H9 (cell line): ENCODE data around the gene ERC2. TPM values are rescaled to one million over a fixed set of nuclear protein-coding genes. Genes with fewer than 3 reads are reported as not detected.

Source experiments
- DNase-seq: peaks from one replicate; pipeline ENCODE4 v3.0.0-alpha.2; 2017
- H2AFZ ChIP-seq: one replicate; pipeline ENCODE4 v1.6.1; 2013; ENCODE audit warnings: mild to moderate bottlenecking, low read length, control low read depth, moderate library complexity
- H2AK5ac ChIP-seq: 2 replicates; pipeline ENCODE4 v1.6.1; 2013; ENCODE audit warnings: low read length, control low read depth, mixed read lengths; ENCODE audit not compliant: insufficient read length
- H2BK120ac ChIP-seq: one replicate; pipeline ENCODE4 v1.6.1; 2013; ENCODE audit warnings: low read depth, mild to moderate bottlenecking, low read length, control low read depth, inconsistent platforms; ENCODE audit not compliant: poor library complexity, severe bottlenecking
- H2BK12ac ChIP-seq: 2 replicates; pipeline ENCODE4 v1.6.1; 2013; ENCODE audit warnings: low read length, control low read depth, mixed read lengths, low read depth; ENCODE audit not compliant: insufficient read length
- H2BK15ac ChIP-seq: 2 replicates; pipeline ENCODE4 v1.6.1; 2013; ENCODE audit warnings: low read depth, low read length, control low read depth
- H2BK20ac ChIP-seq: one replicate; pipeline ENCODE4 v1.6.1; 2013; ENCODE audit warnings: low read depth, mild to moderate bottlenecking, low read length, control low read depth, inconsistent platforms; ENCODE audit not compliant: poor library complexity, severe bottlenecking
- H2BK5ac ChIP-seq: 2 replicates; pipeline ENCODE4 v1.6.1; 2013; ENCODE audit warnings: low read length, control low read depth, mixed read lengths; ENCODE audit not compliant: insufficient read length
- H3K14ac ChIP-seq: 2 replicates; pipeline ENCODE4 v1.6.1; 2013; ENCODE audit warnings: low read length, control low read depth; ENCODE audit not compliant: insufficient read depth
- H3K18ac ChIP-seq: 2 replicates; pipeline ENCODE4 v1.6.1; 2013; ENCODE audit warnings: low read depth, mild to moderate bottlenecking, mixed read lengths, low read length, control low read depth; ENCODE audit not compliant: insufficient read length
- H3K23ac ChIP-seq: 2 replicates; pipeline ENCODE4 v1.6.1; 2013; ENCODE audit warnings: low read length, control low read depth, mixed read lengths, low read depth; ENCODE audit not compliant: insufficient read length
- H3K23me2 ChIP-seq: 2 replicates; pipeline ENCODE4 v1.6.1; 2013; ENCODE audit warnings: low read depth, mild to moderate bottlenecking, mixed read lengths, low read length, control low read depth; ENCODE audit not compliant: insufficient read length, poor library complexity, severe bottlenecking
- H3K27ac ChIP-seq: 2 replicates; pipeline ENCODE4 v1.5.1; 2013; ENCODE audit warnings: low read length, control low read depth, mixed read lengths, low read depth; ENCODE audit not compliant: insufficient read length
- H3K27me3 ChIP-seq: 2 replicates; pipeline ENCODE4 v1.6.1; 2013; ENCODE audit warnings: low read length, control low read depth, inconsistent platforms; ENCODE audit not compliant: insufficient read depth
- H3K4ac ChIP-seq: 2 replicates; pipeline ENCODE4 v1.6.1; 2013; ENCODE audit warnings: low read depth, mild to moderate bottlenecking, control low read depth, inconsistent platforms, low read length, moderate library complexity
- H3K4me1 ChIP-seq: 2 replicates; pipeline ENCODE4 v1.6.1; 2013; ENCODE audit warnings: low read length, control low read depth, inconsistent platforms; ENCODE audit not compliant: insufficient read depth
- H3K4me2 ChIP-seq: 2 replicates; pipeline ENCODE4 v1.6.1; 2013; ENCODE audit warnings: low read length, control low read depth, mixed read lengths; ENCODE audit not compliant: insufficient read length, insufficient read depth
- H3K56ac ChIP-seq: 2 replicates; pipeline ENCODE4 v1.6.1; 2013; ENCODE audit warnings: low read depth, mild to moderate bottlenecking, mixed read lengths, low read length, control low read depth; ENCODE audit not compliant: insufficient read length
- H3K79me1 ChIP-seq: 2 replicates; pipeline ENCODE4 v1.6.1; 2013; ENCODE audit warnings: low read depth, mild to moderate bottlenecking, moderate library complexity, low read length, control low read depth, inconsistent platforms; ENCODE audit not compliant: insufficient read depth, poor library complexity, severe bottlenecking
- H3K79me2 ChIP-seq: 2 replicates; pipeline ENCODE4 v1.6.1; 2013; ENCODE audit warnings: low read length, control low read depth, inconsistent platforms; ENCODE audit not compliant: insufficient read depth
- H3K9ac ChIP-seq: 2 replicates; pipeline ENCODE4 v1.6.1; 2013; ENCODE audit warnings: low read length, control low read depth, mixed read lengths; ENCODE audit not compliant: insufficient read length; ENCODE audit errors: extremely low read depth
- H3K9me3 ChIP-seq: one replicate; pipeline ENCODE4 v1.6.1; 2013; ENCODE audit warnings: low read depth, low read length, inconsistent platforms; ENCODE audit not compliant: control insufficient read depth
- H3T11ph ChIP-seq: one replicate; pipeline ENCODE4 v1.6.1; 2013; ENCODE audit warnings: mild to moderate bottlenecking, low read length, control low read depth, inconsistent platforms
- H4K20me1 ChIP-seq: one replicate; pipeline ENCODE4 v1.6.1; 2013; ENCODE audit not compliant: control insufficient read depth, insufficient read length, insufficient read depth
- H4K5ac ChIP-seq: 2 replicates; pipeline ENCODE4 v1.6.1; 2013; ENCODE audit warnings: low read depth, mild to moderate bottlenecking, mixed read lengths, low read length, control low read depth; ENCODE audit not compliant: insufficient read length
- H4K8ac ChIP-seq: replicated peaks from 2 replicates; pipeline ENCODE4 v1.6.1; 2013; ENCODE audit warnings: low read length, control low read depth, mixed read lengths, low read depth; ENCODE audit not compliant: insufficient read length
- H4K91ac ChIP-seq: 2 replicates; pipeline ENCODE4 v1.6.1; 2013; ENCODE audit warnings: low read depth, mild to moderate bottlenecking, moderate library complexity, mixed read lengths, low read length, control low read depth; ENCODE audit not compliant: insufficient read length
- H3K27ac Mint-ChIP-seq, 3 experiments: 2 replicates in 2 of 3; 3 replicates in 1 of 3; pipeline ENCODE4 v1.8.0; 2020 to 2021; ENCODE audit warnings: mixed read lengths in 3 of 3, mild to moderate bottlenecking in 1 of 3, moderate library complexity in 1 of 3
- H3K27me3 Mint-ChIP-seq: 2 replicates; pipeline ENCODE4 v1.8.0; 2021; ENCODE audit warnings: low read depth, mild to moderate bottlenecking, moderate library complexity, mixed read lengths
- H3K36me3 Mint-ChIP-seq, 3 experiments: 2 replicates in 2 of 3; 3 replicates in 1 of 3; pipeline ENCODE4 v1.8.0; 2020 to 2021; ENCODE audit warnings: low read depth in 3 of 3, mixed read lengths in 3 of 3; ENCODE audit not compliant: insufficient read depth in 1 of 3
- H3K4me1 Mint-ChIP-seq, 2 experiments: 2 replicates each; pipeline ENCODE4 v1.8.0; 2020; ENCODE audit warnings: mixed read lengths in 2 of 2
- H3K4me3 Mint-ChIP-seq, 2 experiments: 2 replicates in 1 of 2; 3 replicates in 1 of 2; pipeline ENCODE4 v1.8.0; 2020 to 2021; ENCODE audit warnings: mild to moderate bottlenecking in 2 of 2, mixed read lengths in 2 of 2, moderate library complexity in 1 of 2
- H3K9me3 Mint-ChIP-seq, 2 experiments: 2 replicates in 1 of 2; 3 replicates in 1 of 2; pipeline ENCODE4 v1.8.0; 2020; ENCODE audit warnings: mild to moderate bottlenecking in 2 of 2, mixed read lengths in 2 of 2, moderate library complexity in 1 of 2
- CTCF ChIP-seq: fragments of 200-600 bp; sonication (generic); conservative IDR thresholded peaks from 3 replicates; pipeline ENCODE4 v1.8.0; 2021; ENCODE audit warnings: antibody characterized with exemption, mild to moderate bottlenecking
- WGBS: extraction: QIAGEN DNeasy Blood & Tissue Kit; methylation state at CpG from one replicate; pipeline ENCODE4 v1.1.7; 2013; ENCODE audit warnings: missing lambda C conversion rate, low lambda C conversion rate, mixed read lengths; ENCODE audit not compliant: insufficient read length; ENCODE audit errors: extremely low coverage; 5-methylcytosine and 5-hydroxymethylcytosine counted together
- total RNA-seq: library from RNA; stranded (reverse); gene quantifications from 2 replicates; pipeline ENCODE4 v1.2.1, GENCODE V29; 2021

ERC2 gene
- total RNA-seq, 1 experiment from 2014 or later: 15.4 TPM

- Histone ChIP-seq H4K8ac (no peak overlapping the region), H3K23me2 (no peaks in the 10 kb centered on the region), H4K91ac (no peak overlapping the region), H2BK15ac (no peak overlapping the region), H2BK20ac (no peak overlapping the region), H3K4ac (no peak overlapping the region), H3K9me3 (no peaks in the 10 kb centered on the region), H4K5ac (no peak overlapping the region), H3K27ac (no peak overlapping the region), H3T11ph (no peak overlapping the region), H3K18ac (no peak overlapping the region), H2BK12ac (no peak overlapping the region), H3K9ac (no peak overlapping the region), H3K27me3 (no peaks in the 10 kb centered on the region), H3K23ac (no peak overlapping the region), H3K79me2 (no peaks in the 10 kb centered on the region), H3K56ac (no peak overlapping the region), H3K14ac (no peak overlapping the region), H2AK5ac (no peak overlapping the region), H2BK120ac (no peak overlapping the region), H4K20me1 (no peaks in the 10 kb centered on the region), H3K4me1 (no peaks in the 10 kb centered on the region), H2AFZ (no peak overlapping the region), H3K79me1 (no peaks in the 10 kb centered on the region), H2BK5ac (no peak overlapping the region), H3K4me2 (no peak overlapping the region)
- Mint-ChIP-seq H3K9me3 (no peaks in the 10 kb centered on the region), H3K36me3 (no peaks in the 10 kb centered on the region), H3K27me3 (no peaks in the 10 kb centered on the region), H3K4me1 (peaks cover 12 to 13% of the 10 kb centered on the region in 2 experiments), H3K4me3 (no peak overlapping the region), H3K27ac (no peak overlapping the region)
- DNase-seq: no peak
- TF ChIP-seq CTCF: no peak
- WGBS: no CpG with 5 or more reads among the region's 1 CpG
These were observed 314.0 kb downstream of the ERC2 start for GRCh38 chr3:56154297-56154696.
